Pons (tissue), 1 donor: ENCODE measurements around the gene SYNE4.

Experiments used
- DNase-seq: peaks from one replicate; pipeline ENCODE4 v3.0.0-alpha.2; 2016; ENCODE audit warnings: low spot score

The SYNE4 gene

GRCh38 chr19:36026091-36026876 lies 17.7 kb upstream of the SYNE4 start:
- no peak for DNase-seq

GRCh38 chr19:36025541-36025940 lies 16.9 kb upstream of the SYNE4 start:
- DNase-seq = no peak

- DNase-seq = no peak
Measured at GRCh38 chr19:36023432-36023831, 14.8 kb upstream of the SYNE4 start.

- no peak for DNase-seq
Measured at GRCh38 chr19:36019061-36019670, 10.6 kb upstream of the SYNE4 start.

GRCh38 chr19:36014012-36014924 lies 5.7 kb upstream of the SYNE4 start, which contains the start of gene ALKBH6:
ALKBH6 (minus strand) TSS chr19:36014213; CDS start chr19:36013397, 816 bp downstream.
- peak; percentile 99 for DNase-seq

- no peak for DNase-seq
Measured at GRCh38 chr19:36013280-36014011, 4.8 kb upstream of the SYNE4 start.

- DNase-seq = no peak
Measured at GRCh38 chr19:36010402-36010801, 1.8 kb upstream of the SYNE4 start.

GRCh38 chr19:36009633-36010379 lies 1.2 kb upstream of the SYNE4 start:
- DNase-seq = no peak

GRCh38 chr19:36009220-36009619 lies 607 bp upstream of the SYNE4 start:
- no peak for DNase-seq

GRCh38 chr19:36006955-36007354 lies 1.7 kb downstream of the SYNE4 start:
- no peak for DNase-seq

GRCh38 chr19:36003284-36003683 lies 5.3 kb downstream of the SYNE4 start:
- no peak for DNase-seq

GRCh38 chr19:36001605-36002004 lies 7.0 kb downstream of the SYNE4 start:
- DNase-seq = no peak

GRCh38 chr19:35996777-35997176 lies 11.8 kb downstream of the SYNE4 start:
- DNase-seq = no peak

GRCh38 chr19:35995048-35995993 lies 13.3 kb downstream of the SYNE4 start, which contains the start of gene SDHAF1:
SDHAF1 (plus strand) TSS chr19:35995188; CDS start chr19:35995275, 87 bp downstream.
- DNase-seq = peak; percentile 97

- DNase-seq = no peak
Measured at GRCh38 chr19:35993923-35994598, 14.6 kb downstream of the SYNE4 start.

GRCh38 chr19:35992907-35993765 lies 15.5 kb downstream of the SYNE4 start:
- no peak for DNase-seq

- no peak for DNase-seq
Measured at GRCh38 chr19:35991731-35992450, 16.7 kb downstream of the SYNE4 start.
